ENCODE measurements around the gene POC1A. TPM values are rescaled to one million over a fixed set of nuclear protein-coding genes. Genes with fewer than 3 reads are reported as not detected.

The POC1A gene
- total RNA-seq, 1 experiment from 2014 or later, result 29.0 TPM

DNA sequence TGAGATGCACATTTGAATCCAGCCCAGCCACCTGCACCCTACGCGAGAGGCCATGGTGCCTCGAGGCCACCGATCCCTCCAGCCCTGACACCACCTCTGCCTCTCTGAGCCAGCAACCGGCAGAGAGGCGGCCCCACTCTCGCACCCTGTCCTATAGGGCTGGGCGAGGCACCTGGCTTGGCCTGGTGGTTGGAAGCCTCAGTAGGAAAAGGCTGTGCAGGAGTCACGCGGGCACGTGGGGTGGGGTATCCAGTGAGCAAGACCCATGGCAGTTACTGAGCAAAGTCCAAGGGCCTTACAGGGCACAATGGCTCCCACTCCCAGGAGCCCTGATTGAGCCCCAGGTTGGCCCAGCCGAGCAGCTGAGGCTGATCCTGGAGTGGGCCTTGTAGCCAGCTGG, 85.5 kb downstream of the POC1A start:
- Histone ChIP-seq H2BK12ac (ENCODE audit: insufficient read length, low read depth, low read length) (no peak overlapping the region), H3K18ac (ENCODE audit: insufficient read length, low read depth, low read length) (no peak overlapping the region), H4K5ac (ENCODE audit: insufficient read length, low read depth, low read length) (no peak overlapping the region), H2BK120ac (ENCODE audit: low read depth, low read length, poor library complexity, severe bottlenecking) (no peak overlapping the region), H3K56ac (ENCODE audit: insufficient read length, low read depth, low read length) (no peak overlapping the region), H2AK5ac (ENCODE audit: insufficient read length, low read length) (no peak overlapping the region), H3K79me1 (ENCODE audit: insufficient read depth, low read depth, low read length, poor library complexity, severe bottlenecking) (no peaks in the 10 kb centered on the region), H3K27me3 (ENCODE audit: insufficient read depth, low read length) (no peaks in the 10 kb centered on the region), H3K4ac (ENCODE audit: low read depth, low read length) (no peak overlapping the region), H3K23ac (ENCODE audit: insufficient read length, low read depth, low read length) (no peak overlapping the region), H4K91ac (ENCODE audit: insufficient read length, low read depth, low read length) (no peak overlapping the region), H4K20me1 (ENCODE audit: control insufficient read depth, insufficient read depth, insufficient read length) (no peaks in the 10 kb centered on the region), H3K79me2 (ENCODE audit: insufficient read depth, low read length) (no peaks in the 10 kb centered on the region), H4K8ac (replicated peaks; ENCODE audit: insufficient read length, low read depth, low read length) (no peak overlapping the region), H2BK5ac (ENCODE audit: insufficient read length, low read length) (no peak overlapping the region), H3K23me2 (ENCODE audit: insufficient read length, low read depth, low read length, poor library complexity, severe bottlenecking) (no peaks in the 10 kb centered on the region), H3K4me2 (ENCODE audit: insufficient read depth, insufficient read length, low read length) (no peak overlapping the region), H3K9me3 (ENCODE audit: control insufficient read depth, low read depth, low read length) (no peaks in the 10 kb centered on the region), H3T11ph (ENCODE audit: low read length) (no peak overlapping the region), H3K27ac (ENCODE audit: insufficient read length, low read depth, low read length) (no peak overlapping the region), H3K14ac (ENCODE audit: insufficient read depth, low read length) (no peak overlapping the region), H3K9ac (ENCODE audit: extremely low read depth, insufficient read length, low read length) (no peak overlapping the region), H2BK15ac (ENCODE audit: low read depth, low read length) (no peak overlapping the region), H2AFZ (ENCODE audit: low read length) (no peak overlapping the region), H2BK20ac (ENCODE audit: low read depth, low read length, poor library complexity, severe bottlenecking) (no peak overlapping the region), H3K4me1 (ENCODE audit: insufficient read depth, low read length) (no peaks in the 10 kb centered on the region)
- TF ChIP-seq, protein P1, sequence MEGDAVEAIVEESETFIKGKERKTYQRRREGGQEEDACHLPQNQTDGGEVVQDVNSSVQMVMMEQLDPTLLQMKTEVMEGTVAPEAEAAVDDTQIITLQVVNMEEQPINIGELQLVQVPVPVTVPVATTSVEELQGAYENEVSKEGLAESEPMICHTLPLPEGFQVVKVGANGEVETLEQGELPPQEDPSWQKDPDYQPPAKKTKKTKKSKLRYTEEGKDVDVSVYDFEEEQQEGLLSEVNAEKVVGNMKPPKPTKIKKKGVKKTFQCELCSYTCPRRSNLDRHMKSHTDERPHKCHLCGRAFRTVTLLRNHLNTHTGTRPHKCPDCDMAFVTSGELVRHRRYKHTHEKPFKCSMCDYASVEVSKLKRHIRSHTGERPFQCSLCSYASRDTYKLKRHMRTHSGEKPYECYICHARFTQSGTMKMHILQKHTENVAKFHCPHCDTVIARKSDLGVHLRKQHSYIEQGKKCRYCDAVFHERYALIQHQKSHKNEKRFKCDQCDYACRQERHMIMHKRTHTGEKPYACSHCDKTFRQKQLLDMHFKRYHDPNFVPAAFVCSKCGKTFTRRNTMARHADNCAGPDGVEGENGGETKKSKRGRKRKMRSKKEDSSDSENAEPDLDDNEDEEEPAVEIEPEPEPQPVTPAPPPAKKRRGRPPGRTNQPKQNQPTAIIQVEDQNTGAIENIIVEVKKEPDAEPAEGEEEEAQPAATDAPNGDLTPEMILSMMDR (conservative IDR thresholded peaks at IDR 0.05), result no peak
- Mint-ChIP-seq H3K4me1 (peaks cover 2 to 5% of the 10 kb centered on the region in 2 experiments; a peak in 1 of 4 replicates), H3K4me3 (no peak overlapping the region), H3K27ac (no peak overlapping the region), H3K27me3 (ENCODE audit: low read depth) (peaks cover 10% of the 10 kb centered on the region), H3K9me3 (no peaks in the 10 kb centered on the region), H3K36me3 (ENCODE audit: insufficient read depth in 1 of 3, low read depth in 3 of 3) (peaks cover 0 to 3% (median 3%) of the 10 kb centered on the region in 3 experiments; a peak in 4 of 7 replicates)
- DNase-seq, result no peak
- no CpG with 5 or more reads among the region's 12 CpGs for WGBS (ENCODE audit: extremely low coverage, insufficient read length, low lambda C conversion rate)

Data from H9 (cell line).